H1 (cell line): ENCODE results near the gene CAVIN1. TPM values are rescaled to one million over a fixed set of nuclear protein-coding genes. Genes with fewer than 3 reads are reported as not detected.

Source experiments
- polyA plus RNA-seq, 7 experiments: library from polyadenylated mRNA; depleted of rRNA in 3 of 7; stranded (reverse) in 5 of 7; unstranded in 2 of 7; fragments of >200 nt in 5 of 7; fragments of 200-250 nt in 2 of 7; gene quantifications; 1 replicate in 5 of 7; 2 replicates in 1 of 7; 4 replicates in 1 of 7; pipeline versions ENCODE4 v1.2.1 to v1.2.3, GENCODE V29; 2011 to 2013; ENCODE audit warnings: missing spikeins in 2 of 7, mixed read lengths in 2 of 7
- total RNA-seq: library from RNA; stranded (reverse); fragmentation: NEBNext Ultra II Directional; extraction: Animal tissue kit (Norgen Biotek cat#: 25700); gene quantifications from 2 replicates; pipeline ENCODE4 v1.2.1, GENCODE V29; 2021
- TF ChIP-seq, protein P1 (sequence below): fragments of 300-600 bp; sonication (generic); IDR thresholded peaks from 2 replicates; pipeline ENCODE4 v1.7.1; 2012; ENCODE audit warnings: low read length, moderate library complexity, mild to moderate bottlenecking, inconsistent platforms; ENCODE audit not compliant: insufficient replicate concordance

CAVIN1 gene
- total and polyA plus RNA-seq, 2 of the 8 experiments (the other 6 are each of a cell fraction or from before 2014, with no cell fraction given), result 16.2 to 41.6 TPM

- TF ChIP-seq, protein P1, sequence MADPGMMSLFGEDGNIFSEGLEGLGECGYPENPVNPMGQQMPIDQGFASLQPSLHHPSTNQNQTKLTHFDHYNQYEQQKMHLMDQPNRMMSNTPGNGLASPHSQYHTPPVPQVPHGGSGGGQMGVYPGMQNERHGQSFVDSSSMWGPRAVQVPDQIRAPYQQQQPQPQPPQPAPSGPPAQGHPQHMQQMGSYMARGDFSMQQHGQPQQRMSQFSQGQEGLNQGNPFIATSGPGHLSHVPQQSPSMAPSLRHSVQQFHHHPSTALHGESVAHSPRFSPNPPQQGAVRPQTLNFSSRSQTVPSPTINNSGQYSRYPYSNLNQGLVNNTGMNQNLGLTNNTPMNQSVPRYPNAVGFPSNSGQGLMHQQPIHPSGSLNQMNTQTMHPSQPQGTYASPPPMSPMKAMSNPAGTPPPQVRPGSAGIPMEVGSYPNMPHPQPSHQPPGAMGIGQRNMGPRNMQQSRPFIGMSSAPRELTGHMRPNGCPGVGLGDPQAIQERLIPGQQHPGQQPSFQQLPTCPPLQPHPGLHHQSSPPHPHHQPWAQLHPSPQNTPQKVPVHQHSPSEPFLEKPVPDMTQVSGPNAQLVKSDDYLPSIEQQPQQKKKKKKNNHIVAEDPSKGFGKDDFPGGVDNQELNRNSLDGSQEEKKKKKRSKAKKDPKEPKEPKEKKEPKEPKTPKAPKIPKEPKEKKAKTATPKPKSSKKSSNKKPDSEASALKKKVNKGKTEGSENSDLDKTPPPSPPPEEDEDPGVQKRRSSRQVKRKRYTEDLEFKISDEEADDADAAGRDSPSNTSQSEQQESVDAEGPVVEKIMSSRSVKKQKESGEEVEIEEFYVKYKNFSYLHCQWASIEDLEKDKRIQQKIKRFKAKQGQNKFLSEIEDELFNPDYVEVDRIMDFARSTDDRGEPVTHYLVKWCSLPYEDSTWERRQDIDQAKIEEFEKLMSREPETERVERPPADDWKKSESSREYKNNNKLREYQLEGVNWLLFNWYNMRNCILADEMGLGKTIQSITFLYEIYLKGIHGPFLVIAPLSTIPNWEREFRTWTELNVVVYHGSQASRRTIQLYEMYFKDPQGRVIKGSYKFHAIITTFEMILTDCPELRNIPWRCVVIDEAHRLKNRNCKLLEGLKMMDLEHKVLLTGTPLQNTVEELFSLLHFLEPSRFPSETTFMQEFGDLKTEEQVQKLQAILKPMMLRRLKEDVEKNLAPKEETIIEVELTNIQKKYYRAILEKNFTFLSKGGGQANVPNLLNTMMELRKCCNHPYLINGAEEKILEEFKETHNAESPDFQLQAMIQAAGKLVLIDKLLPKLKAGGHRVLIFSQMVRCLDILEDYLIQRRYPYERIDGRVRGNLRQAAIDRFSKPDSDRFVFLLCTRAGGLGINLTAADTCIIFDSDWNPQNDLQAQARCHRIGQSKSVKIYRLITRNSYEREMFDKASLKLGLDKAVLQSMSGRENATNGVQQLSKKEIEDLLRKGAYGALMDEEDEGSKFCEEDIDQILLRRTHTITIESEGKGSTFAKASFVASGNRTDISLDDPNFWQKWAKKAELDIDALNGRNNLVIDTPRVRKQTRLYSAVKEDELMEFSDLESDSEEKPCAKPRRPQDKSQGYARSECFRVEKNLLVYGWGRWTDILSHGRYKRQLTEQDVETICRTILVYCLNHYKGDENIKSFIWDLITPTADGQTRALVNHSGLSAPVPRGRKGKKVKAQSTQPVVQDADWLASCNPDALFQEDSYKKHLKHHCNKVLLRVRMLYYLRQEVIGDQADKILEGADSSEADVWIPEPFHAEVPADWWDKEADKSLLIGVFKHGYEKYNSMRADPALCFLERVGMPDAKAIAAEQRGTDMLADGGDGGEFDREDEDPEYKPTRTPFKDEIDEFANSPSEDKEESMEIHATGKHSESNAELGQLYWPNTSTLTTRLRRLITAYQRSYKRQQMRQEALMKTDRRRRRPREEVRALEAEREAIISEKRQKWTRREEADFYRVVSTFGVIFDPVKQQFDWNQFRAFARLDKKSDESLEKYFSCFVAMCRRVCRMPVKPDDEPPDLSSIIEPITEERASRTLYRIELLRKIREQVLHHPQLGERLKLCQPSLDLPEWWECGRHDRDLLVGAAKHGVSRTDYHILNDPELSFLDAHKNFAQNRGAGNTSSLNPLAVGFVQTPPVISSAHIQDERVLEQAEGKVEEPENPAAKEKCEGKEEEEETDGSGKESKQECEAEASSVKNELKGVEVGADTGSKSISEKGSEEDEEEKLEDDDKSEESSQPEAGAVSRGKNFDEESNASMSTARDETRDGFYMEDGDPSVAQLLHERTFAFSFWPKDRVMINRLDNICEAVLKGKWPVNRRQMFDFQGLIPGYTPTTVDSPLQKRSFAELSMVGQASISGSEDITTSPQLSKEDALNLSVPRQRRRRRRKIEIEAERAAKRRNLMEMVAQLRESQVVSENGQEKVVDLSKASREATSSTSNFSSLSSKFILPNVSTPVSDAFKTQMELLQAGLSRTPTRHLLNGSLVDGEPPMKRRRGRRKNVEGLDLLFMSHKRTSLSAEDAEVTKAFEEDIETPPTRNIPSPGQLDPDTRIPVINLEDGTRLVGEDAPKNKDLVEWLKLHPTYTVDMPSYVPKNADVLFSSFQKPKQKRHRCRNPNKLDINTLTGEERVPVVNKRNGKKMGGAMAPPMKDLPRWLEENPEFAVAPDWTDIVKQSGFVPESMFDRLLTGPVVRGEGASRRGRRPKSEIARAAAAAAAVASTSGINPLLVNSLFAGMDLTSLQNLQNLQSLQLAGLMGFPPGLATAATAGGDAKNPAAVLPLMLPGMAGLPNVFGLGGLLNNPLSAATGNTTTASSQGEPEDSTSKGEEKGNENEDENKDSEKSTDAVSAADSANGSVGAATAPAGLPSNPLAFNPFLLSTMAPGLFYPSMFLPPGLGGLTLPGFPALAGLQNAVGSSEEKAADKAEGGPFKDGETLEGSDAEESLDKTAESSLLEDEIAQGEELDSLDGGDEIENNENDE, result no peak
These were observed 17.0 kb downstream of the CAVIN1 start (continued) for GRCh38 chr17:42405963-42406495.
